HEK293T (cell line): ENCODE data around the gene CITED2.

Experiments used
- ELF4 ChIP-seq: fragments of 450-650 bp; IDR thresholded peaks from 2 replicates; pipeline ENCODE4 v1.6.1; 2017; ENCODE audit warnings: antibody characterized with exemption
- FOXM1 ChIP-seq: fragments of 450-650 bp; IDR thresholded peaks from 2 replicates; pipeline ENCODE4 v1.6.1; 2017; ENCODE audit warnings: mild to moderate bottlenecking, borderline replicate concordance
- SP1 ChIP-seq: fragments of 450-650 bp; IDR thresholded peaks from 2 replicates; pipeline ENCODE4 v1.6.1; 2017

- TF ChIP-seq FOXM1: no peak
- no peak for TF ChIP-seq SP1
- TF ChIP-seq ELF4: no peak
Measured at GRCh38 chr6:139415365-139415764, 40.9 kb upstream of the CITED2 start.
